Keratinocyte (primary cell): ENCODE measurements around the gene IGFALS.

ENCODE experiments used
- CTCF ChIP-seq, 3 experiments: IDR thresholded peaks in 1 of 3; conservative IDR thresholded peaks in 1 of 3; optimal IDR thresholded peaks in 1 of 3; 2 replicates in 2 of 3; 3 replicates in 1 of 3; pipeline versions ENCODE3 to v1.5.1; 2011; ENCODE audit warnings: low read length in 3 of 3, mild to moderate bottlenecking in 3 of 3, moderate library complexity in 2 of 3, control low read depth in 1 of 3, inconsistent platforms in 1 of 3; ENCODE audit not compliant: insufficient read depth in 2 of 3; ENCODE audit errors: extremely low read depth in 1 of 3
- EZH2 ChIP-seq: IDR thresholded peaks from one replicate; pipeline ENCODE4 v1.6.1; 2012; ENCODE audit warnings: inconsistent platforms, mild to moderate bottlenecking, low read length, moderate library complexity

- TF ChIP-seq EZH2 (no peak), CTCF (optimal IDR thresholded peaks at IDR 0.05 in 1 of 3, IDR thresholded peaks at IDR 0.05 in 1 of 3, conservative IDR thresholded peaks at IDR 0.05 in 1 of 3; ENCODE audit: extremely low read depth in 1 of 3, insufficient read depth in 2 of 3, low read length in 3 of 3) (no peak)
These were observed 15.0 kb downstream of the IGFALS start for GRCh38 chr16:1778200-1779179.
